ENCODE measurements around the gene GRIK3.
"Not testable (repeated sequence)": the region's sequence is repeated elsewhere in the genome, so short reads cannot be mapped to it uniquely, and the experiment has no call there.

The GRIK3 gene

DNA sequence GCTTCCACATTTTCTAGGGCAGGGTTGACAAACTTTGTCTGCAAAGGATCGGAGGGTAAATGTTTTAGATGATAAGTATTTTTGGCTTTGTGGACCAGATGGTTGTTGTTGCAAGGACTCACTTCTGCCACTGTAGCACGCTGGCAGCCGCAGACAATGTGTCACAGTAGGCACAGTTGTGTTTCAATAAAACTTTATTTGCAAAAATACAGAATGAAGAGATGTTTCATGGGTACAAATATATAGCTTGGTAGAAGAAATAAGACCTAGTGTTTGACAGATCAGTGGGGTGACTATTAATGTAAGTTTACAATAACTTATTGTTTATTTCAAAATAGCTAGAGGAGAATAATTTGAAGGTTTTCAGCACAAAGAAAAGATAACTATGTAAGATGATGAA is 127.8 kb downstream of the GRIK3 start:
- TF ChIP-seq, protein P1, sequence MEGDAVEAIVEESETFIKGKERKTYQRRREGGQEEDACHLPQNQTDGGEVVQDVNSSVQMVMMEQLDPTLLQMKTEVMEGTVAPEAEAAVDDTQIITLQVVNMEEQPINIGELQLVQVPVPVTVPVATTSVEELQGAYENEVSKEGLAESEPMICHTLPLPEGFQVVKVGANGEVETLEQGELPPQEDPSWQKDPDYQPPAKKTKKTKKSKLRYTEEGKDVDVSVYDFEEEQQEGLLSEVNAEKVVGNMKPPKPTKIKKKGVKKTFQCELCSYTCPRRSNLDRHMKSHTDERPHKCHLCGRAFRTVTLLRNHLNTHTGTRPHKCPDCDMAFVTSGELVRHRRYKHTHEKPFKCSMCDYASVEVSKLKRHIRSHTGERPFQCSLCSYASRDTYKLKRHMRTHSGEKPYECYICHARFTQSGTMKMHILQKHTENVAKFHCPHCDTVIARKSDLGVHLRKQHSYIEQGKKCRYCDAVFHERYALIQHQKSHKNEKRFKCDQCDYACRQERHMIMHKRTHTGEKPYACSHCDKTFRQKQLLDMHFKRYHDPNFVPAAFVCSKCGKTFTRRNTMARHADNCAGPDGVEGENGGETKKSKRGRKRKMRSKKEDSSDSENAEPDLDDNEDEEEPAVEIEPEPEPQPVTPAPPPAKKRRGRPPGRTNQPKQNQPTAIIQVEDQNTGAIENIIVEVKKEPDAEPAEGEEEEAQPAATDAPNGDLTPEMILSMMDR (IDR thresholded peaks at IDR 0.05; ENCODE audit: insufficient read depth, low read depth, low read length, missing control alignments), result no peak
- no peak overlapping the region for H3K4me3 ChIP-seq (ENCODE audit: low read depth, low read length)

DNA sequence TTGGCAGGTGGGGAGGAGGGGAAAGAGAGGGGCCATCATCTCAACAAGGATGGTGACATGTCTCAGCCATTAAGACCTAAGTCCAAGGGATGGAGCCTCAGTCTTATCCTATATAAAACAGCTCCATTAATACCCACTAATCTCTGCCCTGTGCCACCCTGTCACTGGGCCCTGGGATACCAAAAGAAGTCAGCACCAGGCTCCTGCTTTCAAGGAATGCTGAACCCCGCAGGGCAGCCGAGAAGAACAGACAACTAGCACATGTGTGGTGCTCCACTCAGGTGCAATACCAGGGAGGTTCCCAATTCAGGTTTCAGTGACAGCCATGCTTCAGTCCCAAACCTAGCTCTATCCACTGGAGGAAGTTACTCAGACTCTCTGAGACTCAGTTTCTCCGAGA is 128.4 kb downstream of the GRIK3 start:
- H3K4me3 ChIP-seq (ENCODE audit: low read depth, low read length), result no peak overlapping the region
- DNase-seq (ENCODE audit: low read depth), result no peak
- TF ChIP-seq, protein P1 (IDR thresholded peaks at IDR 0.05; ENCODE audit: insufficient read depth, low read depth, low read length, missing control alignments), result no peak

More for the DNA sequence above, 127.8 kb downstream of the GRIK3 start:
- DNase-seq (ENCODE audit: low read depth), result no peak

DNA sequence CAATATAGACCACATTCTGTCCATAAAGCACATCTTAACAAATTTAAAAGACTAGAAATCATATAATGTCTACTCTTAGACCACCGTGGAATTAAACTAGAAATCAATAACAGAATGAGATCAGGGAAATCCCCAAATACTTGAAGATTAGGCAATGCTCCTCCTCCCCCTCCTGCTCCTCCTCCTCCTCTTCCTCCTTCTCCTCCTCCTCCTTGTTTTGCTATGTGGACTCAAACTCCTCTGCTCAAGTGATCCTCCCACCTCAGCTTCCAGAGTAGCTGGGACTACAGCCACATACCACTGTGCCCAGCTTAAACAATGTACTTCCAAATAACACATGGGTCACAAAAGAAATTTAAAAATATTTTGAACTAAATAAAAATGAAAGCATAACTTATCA is 134.2 kb downstream of the GRIK3 start:
- no peak for DNase-seq (ENCODE audit: low read depth)
- TF ChIP-seq, protein P1 (IDR thresholded peaks at IDR 0.05; ENCODE audit: insufficient read depth, low read depth, low read length, missing control alignments), result no peak
- no peak overlapping the region for H3K4me3 ChIP-seq (ENCODE audit: low read depth, low read length)

DNA sequence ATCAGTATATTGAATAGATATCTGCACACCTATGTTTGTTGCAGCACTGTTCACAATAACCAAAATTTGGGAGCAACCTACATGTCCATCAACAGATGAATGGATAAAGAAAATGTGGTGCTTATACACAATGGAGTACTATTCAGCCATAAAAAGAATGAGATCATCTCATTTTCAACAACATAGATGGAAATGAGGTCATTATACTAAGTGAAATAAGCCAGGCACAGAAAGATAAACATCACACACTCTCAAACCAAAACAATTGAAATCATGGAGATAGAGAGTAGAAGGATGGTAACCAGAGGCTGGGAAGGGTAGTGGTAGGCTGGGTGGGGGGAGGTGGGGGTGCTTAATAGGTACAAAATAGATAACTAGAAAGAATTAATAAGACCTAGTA is 136.5 kb downstream of the GRIK3 start:
- DNase-seq (ENCODE audit: low read depth); H3K4me3 ChIP-seq (ENCODE audit: low read depth, low read length): not testable (repeated sequence)

DNA sequence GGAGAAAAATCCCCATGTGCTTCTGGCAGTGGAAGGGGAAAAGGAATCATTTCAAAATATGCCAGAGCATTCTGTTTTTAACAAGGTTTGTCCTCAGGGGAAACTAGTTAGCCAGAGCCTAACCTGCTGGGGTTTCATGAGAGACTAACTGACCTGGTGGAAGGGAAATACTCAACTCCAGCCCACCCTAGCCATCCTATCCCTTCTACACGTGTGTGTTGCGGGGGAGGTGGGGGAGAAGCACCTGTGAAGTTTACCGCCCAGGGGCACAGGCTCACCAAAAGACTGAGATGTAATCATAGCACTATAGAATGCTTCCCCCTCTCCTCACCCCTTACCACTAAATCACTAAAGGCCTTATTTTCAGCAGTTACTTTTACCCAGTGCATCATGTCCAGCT is 139.5 kb downstream of the GRIK3 start:
- DNase-seq (ENCODE audit: low read depth), result no peak
- TF ChIP-seq, protein P1 (IDR thresholded peaks at IDR 0.05; ENCODE audit: insufficient read depth, low read depth, low read length, missing control alignments), result no peak
- no peak overlapping the region for H3K4me3 ChIP-seq (ENCODE audit: low read depth, low read length)

DNA sequence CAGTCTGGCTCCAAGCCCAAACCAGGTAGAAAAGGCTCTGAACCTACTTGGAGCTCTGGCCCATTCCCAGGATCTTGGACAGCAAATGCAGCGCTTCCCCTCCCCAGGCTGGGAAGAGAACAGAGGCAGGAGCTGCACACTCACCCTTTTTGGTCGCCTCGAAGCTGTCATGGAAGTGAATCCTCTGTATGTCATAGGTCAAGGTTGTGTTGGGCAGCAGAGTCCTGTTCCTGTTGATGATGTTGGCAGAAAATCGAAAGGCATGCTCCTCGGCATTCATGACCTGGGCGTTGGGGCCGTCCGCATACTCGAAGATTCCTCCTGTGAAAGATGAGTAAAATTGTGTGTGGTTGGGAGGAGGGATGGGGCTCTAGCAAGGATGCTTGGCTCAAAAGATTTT is 143.5 kb downstream of the GRIK3 start:
- TF ChIP-seq, protein P1 (IDR thresholded peaks at IDR 0.05; ENCODE audit: insufficient read depth, low read depth, low read length, missing control alignments), result no peak
- H3K4me3 ChIP-seq (ENCODE audit: low read depth, low read length), result no peak overlapping the region
- DNase-seq (ENCODE audit: low read depth), result no peak

DNA sequence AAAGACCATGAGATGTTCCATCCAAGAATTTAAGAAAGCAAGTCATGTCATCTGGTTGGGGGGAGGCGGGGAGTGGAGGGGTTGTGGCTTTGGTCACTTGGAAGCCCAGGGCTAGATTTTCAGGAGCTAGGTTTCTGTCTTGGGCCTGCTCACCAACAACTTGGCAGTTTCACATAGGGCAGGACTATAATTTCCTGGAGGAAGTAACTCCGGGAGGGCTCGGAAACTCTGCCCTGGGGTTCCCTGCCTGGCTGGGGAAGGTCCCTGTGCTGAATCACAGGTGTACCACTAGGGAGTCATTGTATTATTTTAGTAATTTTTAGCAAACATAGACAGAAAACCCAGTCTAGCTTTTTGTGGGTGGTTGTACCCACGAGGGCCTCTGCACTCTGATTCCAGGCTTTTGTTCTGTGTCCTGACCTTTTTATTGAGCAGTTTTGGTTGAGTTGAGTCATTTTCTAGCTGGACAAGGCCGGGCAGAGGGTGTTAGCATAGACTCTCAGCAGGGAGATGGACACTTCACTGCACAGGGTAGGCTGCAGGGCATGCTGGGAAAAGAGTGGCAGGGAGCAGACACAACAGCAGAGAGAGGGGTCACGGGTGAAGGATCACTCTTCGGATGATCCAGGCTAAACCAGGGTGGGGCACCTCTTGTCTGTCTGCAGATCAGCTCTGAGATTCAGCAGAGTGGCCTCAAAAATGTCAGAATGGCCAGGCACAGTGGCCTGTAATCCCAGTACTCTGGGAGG is 144.7 kb downstream of the GRIK3 start:
- no peak overlapping the region for H3K4me3 ChIP-seq (ENCODE audit: low read depth, low read length)
- no peak for DNase-seq (ENCODE audit: low read depth)
- TF ChIP-seq, protein P1 (IDR thresholded peaks at IDR 0.05; ENCODE audit: insufficient read depth, low read depth, low read length, missing control alignments), result no peak
